Measurements from ENCODE around the gene CEP120.

GRCh38 chr5:123414974-123415373 lies 8.2 kb downstream of the CEP120 start:
- TF ChIP-seq CTCF (IDR thresholded peaks at IDR 0.05 in 8 of 11, conservative IDR thresholded peaks at IDR 0.05 in 3 of 11) (no peak), POLR2A (IDR thresholded peaks at IDR 0.05) (no peak), POLR2AphosphoS5 (IDR thresholded peaks at IDR 0.05) (no peak)
